Stimulated activated CD4-positive, alpha-beta T cell treated with anti-CD3 and anti-CD28 coated beads, Interleukin-1b, Interleukin-23, amount 100 ng/mL, for 4 hours (primary cell): ENCODE measurements around the gene HYDIN.
"Not testable (repeated sequence)": the region's sequence is repeated elsewhere in the genome, so short reads cannot be mapped to it uniquely, and the experiment has no call there.

Experiments used
- DNase-seq, 2 donors: peaks; one replicate each; pipeline ENCODE4 v3.0.0-alpha.2; 2020; ENCODE audit warnings: low read depth in 2 of 2

The HYDIN gene

DNA sequence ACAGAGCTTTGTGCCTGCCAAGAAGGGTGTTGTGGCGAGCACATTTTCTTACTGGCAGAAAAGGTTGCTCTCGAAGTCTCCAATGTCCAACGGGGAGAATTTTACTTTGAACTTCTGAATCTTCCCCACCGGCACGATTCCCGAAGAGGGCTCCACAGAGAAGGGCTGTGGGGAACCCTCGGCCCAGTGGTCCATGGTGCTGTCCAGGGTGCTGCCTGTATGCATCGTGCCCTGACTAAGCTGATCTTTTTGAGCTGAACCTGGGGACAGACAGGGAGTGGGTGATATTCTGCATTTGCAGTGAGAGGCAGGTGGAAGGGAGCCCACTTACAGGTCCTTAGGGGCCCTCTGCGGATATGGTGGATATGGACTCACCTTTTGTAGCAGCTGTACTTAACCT lies 368.5 kb downstream of the HYDIN start:
- not testable (repeated sequence) for DNase-seq

GRCh38 chr16:70851299-70851698 lies 379.2 kb downstream of the HYDIN start:
- DNase-seq = not testable (repeated sequence)

- not testable (repeated sequence) for DNase-seq
These were observed 406.9 kb downstream of the HYDIN start for GRCh38 chr16:70823498-70824118.

DNA sequence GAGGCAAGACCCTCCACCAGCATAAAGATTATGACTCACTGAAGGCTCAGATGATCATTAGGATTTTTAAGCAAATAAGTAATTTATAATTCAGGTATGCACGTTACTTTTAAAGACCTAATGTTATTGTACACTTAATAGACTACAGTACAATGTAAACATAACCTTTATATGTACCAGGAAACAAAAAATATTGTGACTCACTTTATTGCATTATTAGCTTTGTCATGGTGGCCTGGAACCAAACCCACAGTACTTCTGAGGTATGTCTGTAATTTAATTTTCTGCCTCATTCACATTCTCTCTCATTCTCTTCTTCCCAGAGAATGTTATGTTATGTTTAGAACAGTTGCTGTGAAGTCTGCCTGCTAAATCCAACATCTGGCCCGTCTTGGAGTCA lies 407.8 kb downstream of the HYDIN start:
- DNase-seq = not testable (repeated sequence)

DNA sequence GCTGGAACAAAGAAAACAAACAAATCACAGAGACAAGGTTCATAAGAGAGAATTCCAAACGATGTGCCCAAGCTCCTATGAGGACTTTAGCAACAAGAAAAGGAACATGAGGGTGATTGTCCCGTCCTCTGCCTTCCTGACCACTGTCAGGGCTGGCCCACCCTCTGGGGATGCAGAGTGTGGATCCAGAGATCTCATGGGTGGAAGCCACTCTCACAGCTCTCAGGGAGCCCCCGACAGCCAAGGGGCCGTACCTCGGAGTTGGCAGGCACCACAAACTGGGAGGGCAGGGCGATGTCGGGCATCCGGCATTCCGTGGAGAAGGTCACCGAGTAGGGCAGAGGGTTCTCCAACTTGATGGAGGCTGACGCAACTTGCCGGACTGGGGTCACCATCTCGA lies 412.4 kb downstream of the HYDIN start:
- DNase-seq = not testable (repeated sequence)

- no peak for DNase-seq
These were observed 421.0 kb downstream of the HYDIN start for GRCh38 chr16:70809392-70810060.

GRCh38 chr16:70808371-70808770 lies 422.2 kb downstream of the HYDIN start:
- DNase-seq = no peak

- DNase-seq = no peak
These were observed 424.7 kb downstream of the HYDIN start for GRCh38 chr16:70805787-70806186.

DNA sequence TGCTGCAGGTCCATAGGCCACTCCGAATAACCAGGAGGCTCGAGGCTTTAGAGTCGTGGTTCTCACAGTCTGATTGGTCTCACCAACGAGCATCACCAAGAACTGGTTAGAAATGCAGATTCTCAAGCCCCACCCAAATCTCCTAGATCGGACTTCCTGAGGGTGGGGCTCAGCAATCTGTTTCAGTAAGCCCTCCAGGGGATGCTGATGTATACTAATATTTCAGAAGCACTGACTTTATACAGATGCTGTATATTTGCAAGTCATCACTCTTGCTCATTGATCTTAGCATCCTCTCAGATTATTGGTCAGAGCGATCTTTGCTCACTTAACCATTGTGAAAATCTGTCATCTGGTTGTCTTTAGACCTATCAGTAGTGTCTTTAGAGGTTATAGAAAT lies 425.1 kb downstream of the HYDIN start:
- DNase-seq = no peak

DNA sequence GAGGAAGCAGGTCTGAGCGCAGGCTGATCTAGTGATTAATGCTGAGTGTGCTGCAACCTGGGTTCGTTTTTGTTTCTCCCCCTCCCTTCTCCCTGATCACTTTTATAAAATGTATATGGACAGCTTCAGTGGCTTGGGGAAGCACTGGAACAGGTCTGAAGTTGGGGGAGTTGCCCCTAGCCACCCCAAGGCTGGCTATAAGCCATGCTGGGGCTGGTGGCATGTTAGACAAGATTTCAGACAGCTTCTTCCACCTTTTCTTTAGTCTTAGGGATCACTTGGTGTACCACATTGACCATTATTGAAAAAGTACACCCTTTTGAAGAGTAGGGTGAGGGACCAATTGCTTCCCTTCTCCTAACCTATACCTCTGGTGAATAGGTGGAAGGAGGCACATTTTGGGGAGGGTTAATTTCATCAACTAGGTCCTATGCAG lies 425.8 kb downstream of the HYDIN start:
- no peak for DNase-seq

GRCh38 chr16:70804153-70804733 lies 426.3 kb downstream of the HYDIN start:
- no peak for DNase-seq

GRCh38 chr16:70803319-70803718 lies 427.2 kb downstream of the HYDIN start:
- no peak for DNase-seq

DNA sequence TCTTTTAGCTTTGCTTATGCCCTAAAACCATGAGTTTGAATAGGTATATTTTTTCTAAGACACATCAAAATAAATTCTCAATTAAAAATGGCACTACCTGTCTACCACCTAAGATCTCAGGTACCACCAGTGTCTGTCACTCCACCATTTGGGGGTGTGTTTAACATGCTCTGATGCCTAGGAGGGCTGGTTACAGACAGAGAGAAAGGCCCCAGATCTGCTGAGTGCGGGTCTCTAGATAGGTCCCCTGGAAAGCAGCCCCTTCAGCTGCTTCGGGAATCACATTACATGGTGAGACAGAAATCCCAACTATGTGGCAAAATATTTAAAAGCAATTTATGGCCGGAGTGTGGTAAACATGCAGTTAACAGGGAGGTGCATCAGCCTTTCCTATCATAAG lies 428.9 kb downstream of the HYDIN start:
- no peak for DNase-seq

DNA sequence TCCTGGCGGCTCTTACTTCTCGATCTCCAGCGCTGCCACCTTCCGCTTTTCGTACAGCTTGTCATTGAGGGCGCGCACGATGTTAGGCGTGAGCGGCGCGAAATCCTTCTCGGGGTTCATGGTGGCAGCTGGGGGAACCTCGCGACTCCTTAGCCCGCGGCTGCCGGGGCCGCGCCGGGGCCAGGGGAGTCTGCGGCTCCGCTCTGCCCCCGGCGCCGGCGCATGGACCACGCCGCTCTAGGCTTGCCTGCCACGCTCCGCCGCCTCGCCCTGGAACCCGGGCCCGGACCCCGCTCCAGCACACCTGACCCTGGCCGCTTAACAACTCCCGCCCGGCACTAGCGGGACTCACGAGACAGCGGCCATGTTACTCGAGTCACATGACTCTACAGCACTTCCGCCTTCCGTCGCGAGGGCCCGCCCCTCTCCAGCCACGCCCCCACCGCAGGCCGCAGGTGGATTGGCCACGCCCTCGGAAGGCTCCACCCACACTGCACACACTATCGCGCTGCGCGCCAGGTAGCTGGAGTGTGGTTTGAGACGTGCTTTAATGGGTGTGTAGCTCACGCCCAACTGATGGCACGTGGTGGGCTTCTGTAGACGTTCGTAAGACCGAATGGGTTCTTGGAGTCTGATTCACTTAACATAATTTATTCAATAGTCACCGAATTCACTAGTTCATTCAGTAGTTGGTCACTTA lies 429.6 kb downstream of the HYDIN start, which contains the start of gene VAC14:
VAC14 (minus strand) TSS at position 378 of the 700 bp plus-strand sequence; CDS start at position 120, 258 bp downstream.
- DNase-seq = peak; percentile 96 to 98

DNA sequence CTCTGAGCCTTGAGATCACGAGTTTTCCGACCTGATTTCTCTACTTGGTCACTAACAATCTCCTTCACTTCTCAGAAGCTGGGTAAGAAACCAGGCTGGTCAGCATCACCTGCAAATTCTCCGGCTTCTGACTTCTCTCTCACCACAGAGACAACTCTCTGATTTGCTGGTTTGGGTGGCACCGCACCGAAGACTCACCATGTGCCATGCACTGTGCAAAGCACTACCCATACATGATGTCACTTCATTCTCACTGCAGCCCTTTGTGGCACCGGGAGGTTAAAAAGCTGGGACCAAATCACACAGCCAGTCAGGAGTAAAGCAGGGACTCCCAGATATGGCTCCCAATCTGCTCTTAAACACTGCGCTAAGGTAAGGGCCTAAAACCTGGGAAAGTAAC lies 430.2 kb downstream of the HYDIN start:
- no peak for DNase-seq

GRCh38 chr16:70796301-70796700 lies 434.2 kb downstream of the HYDIN start:
- DNase-seq = no peak

DNA sequence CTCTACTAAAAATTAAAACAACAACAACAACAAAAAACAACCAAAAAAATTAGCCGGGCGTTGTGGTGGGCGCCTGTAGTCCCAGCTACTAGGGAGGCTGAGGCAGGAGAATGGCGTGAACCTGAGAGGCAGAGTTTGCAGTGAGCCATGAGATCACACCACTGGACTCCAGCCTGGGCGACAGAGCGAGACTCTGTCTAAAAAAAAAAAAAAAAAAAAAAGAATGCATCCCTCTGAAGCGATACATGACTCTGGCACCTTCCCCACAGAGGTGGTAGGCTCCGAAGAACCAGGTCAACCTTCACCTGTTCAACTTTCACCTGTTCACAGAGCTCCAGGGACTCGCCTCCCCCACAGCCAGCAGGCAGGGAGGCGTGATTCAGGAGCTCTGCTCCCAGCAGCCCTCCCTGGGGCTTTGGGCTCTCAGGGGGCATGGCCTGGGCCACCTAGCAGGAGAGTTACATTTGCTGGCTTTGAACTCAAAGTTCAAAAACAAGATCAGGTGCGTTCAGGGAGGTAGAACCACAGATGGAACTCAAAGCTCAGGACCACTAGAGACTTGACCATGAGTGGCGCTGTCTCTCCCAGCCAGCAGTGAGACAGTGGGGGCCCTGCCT lies 435.1 kb downstream of the HYDIN start:
- DNase-seq = no peak

GRCh38 chr16:70793851-70794502 lies 436.5 kb downstream of the HYDIN start:
- no peak for DNase-seq

DNA sequence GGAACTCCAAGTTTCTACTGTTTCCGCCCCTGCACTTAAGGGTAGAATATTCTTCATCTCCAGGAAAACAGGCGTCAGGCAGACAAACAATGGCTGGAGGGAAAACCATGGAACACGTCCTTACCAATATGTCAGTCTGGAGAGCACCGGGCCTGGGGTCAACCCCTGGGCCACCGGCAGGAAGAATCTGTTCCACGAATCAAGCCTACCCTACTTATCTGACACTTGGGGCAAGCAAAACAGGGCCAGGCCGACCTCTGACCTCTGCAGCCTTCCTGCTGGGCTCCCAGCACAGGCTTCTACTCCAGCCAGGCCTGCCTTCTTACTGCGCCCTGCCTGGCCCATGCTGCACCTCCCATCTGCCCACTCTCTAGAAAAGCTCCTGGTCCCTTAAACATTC lies 439.7 kb downstream of the HYDIN start:
- DNase-seq = no peak

DNA sequence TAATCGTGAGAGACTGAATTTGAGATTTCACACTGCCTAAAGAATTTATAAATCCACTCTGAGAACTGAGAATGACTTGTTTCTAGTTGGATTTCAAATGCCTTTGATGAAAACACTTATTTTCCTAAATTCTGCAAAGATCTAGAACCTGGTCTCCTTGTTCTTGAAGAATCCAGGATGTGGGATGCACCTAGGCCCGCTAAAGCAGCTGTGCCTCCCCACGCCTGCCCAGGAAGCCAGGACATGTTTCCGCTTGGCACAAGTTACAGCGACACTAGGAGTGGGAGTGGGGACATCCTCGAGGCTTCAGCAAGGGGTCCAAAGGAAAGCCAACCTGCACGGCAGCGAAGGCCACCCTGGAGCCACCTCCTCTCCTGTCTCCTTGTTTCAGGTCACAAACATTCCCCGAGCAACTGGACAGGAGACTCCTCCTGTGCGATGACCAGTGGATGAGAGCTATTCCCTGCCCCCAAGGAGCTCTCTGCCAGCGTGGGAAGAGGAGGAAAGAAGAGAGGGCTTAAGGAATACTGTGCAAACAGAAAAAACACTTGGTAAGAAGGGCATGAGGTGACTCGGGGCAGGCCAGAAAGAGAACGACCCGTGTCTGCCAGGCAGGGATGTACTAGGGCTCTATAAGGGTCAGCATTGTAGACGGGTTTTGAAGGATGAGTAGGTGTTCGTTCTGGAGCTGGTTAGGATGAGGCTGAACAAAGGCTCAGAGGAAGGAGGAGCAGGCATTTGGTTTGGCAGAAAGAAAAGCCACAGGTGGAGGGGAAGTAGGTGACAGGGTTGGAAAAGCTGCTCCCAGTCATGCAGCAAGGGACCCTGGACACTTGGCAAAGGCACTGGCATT lies 440.7 kb downstream of the HYDIN start:
- no peak for DNase-seq
